Panc1 (cell line): ENCODE measurements around the gene SPRING1. TPM values are rescaled to one million over a fixed set of nuclear protein-coding genes. Genes with fewer than 3 reads are reported as not detected.

ENCODE experiments used
- ATAC-seq: fragments of 200-7000 bp; cut with Tn5 transposase; 2 replicates; pipeline ENCODE4 v1.9.1; 2020; ENCODE audit warnings: mild to moderate bottlenecking, moderate library complexity
- BruUV-seq: library from RNA; stranded (reverse); fragments of 400-500 nt; replicated peaks from 2 replicates; lab custom pipeline; 2021; lab: Mats Ljungman, UMichigan
- CTCF ChIA-PET: fragments of 300-600 bp; sonication (Branson Sonifier 250); formaldehyde crosslinking; loops from one replicate; lab custom pipeline; 2022; ENCODE audit warnings: antibody characterized with exemption; lab: Charles Lee
- POLR2A ChIA-PET: fragments of 300-600 bp; sonication (Branson Sonifier 250); formaldehyde crosslinking; loops from one replicate; lab custom pipeline; 2022; ENCODE audit warnings: antibody characterized with exemption; lab: Charles Lee
- DNase-seq: peaks from one replicate; pipeline ENCODE4 v3.0.0-alpha.2; 2010; ENCODE audit warnings: low read depth, low spot score
- H3K27ac ChIP-seq: 2 replicates; pipeline ENCODE4 v1.5.1; 2011; ENCODE audit warnings: mild to moderate bottlenecking, low read length, inconsistent platforms
- H3K27me3 ChIP-seq: fragments of 200-500 bp; sonication (Bioruptor generic); 2 replicates; pipeline ENCODE4 v1.6.0; 2014; ENCODE audit warnings: low read length, inconsistent platforms; ENCODE audit not compliant: control insufficient read depth, insufficient read depth
- H3K36me3 ChIP-seq: fragments of 200-500 bp; sonication (Bioruptor generic); 2 replicates; pipeline ENCODE4 v1.5.1; 2014; ENCODE audit warnings: inconsistent platforms, mild to moderate bottlenecking, low read length, moderate library complexity; ENCODE audit not compliant: control insufficient read depth, insufficient read depth
- H3K4me1 ChIP-seq: 2 replicates; pipeline ENCODE4 v1.5.1; 2011; ENCODE audit warnings: inconsistent platforms, mild to moderate bottlenecking, low read length, moderate library complexity; ENCODE audit not compliant: control insufficient read depth, insufficient read depth
- H3K4me3 ChIP-seq, 2 experiments: 2 replicates each; pipeline ENCODE4 v1.5.1; 2011 to 2012; ENCODE audit warnings: low read depth in 2 of 2, low read length in 2 of 2, mild to moderate bottlenecking in 2 of 2, inconsistent platforms in 1 of 2, moderate library complexity in 1 of 2
- H3K9me3 ChIP-seq: fragments of 200-500 bp; sonication (Bioruptor generic); 2 replicates; pipeline ENCODE4 v1.5.1; 2014; ENCODE audit warnings: low read depth, mild to moderate bottlenecking, inconsistent platforms, low read length, moderate library complexity; ENCODE audit not compliant: control insufficient read depth, insufficient read depth
- CTCF ChIP-seq: fragments of 450-650 bp; IDR thresholded peaks from 2 replicates; pipeline ENCODE4 v1.5.1; 2017; ENCODE audit warnings: mild to moderate bottlenecking
- POLR2AphosphoS5 ChIP-seq: IDR thresholded peaks from 2 replicates; pipeline ENCODE4 v1.6.1; 2012; ENCODE audit warnings: mild to moderate bottlenecking, low read depth, low read length, moderate library complexity
- SIN3A ChIP-seq: IDR thresholded peaks from 2 replicates; pipeline ENCODE4 v1.6.1; 2012; ENCODE audit warnings: low read depth, mild to moderate bottlenecking, low read length, moderate library complexity, borderline replicate concordance; ENCODE audit not compliant: insufficient read depth
- TCF7L2 ChIP-seq: IDR thresholded peaks from 2 replicates; pipeline ENCODE4 v1.6.1; 2011; ENCODE audit warnings: mild to moderate bottlenecking, low read depth, low read length, inconsistent platforms
- in situ Hi-C: cut with HindIII; loops from 2 replicates; pipeline ENCODE4 v1.10.0; 2016; ENCODE audit warnings: low sequenced_read_pairs, low pct_unique_long_range_greater_than_20kb
- intact Hi-C: fragments of 100-400 bp; cut with micrococcal nuclease; formaldehyde crosslinking; loops from one replicate; pipeline ENCODE4 v1.10.0; 2022; ENCODE audit not compliant: unreplicated experiment
- total RNA-seq: library from RNA; stranded (reverse); gene quantifications from one replicate; pipeline ENCODE4 v1.2.1, GENCODE V29; 2021; ENCODE audit not compliant: unreplicated experiment
- TF ChIP-seq, protein P1 (sequence below), 2 experiments: IDR thresholded peaks; 2 replicates each; pipeline ENCODE4 v1.6.1; 2011 to 2012; ENCODE audit warnings: low read depth in 2 of 2, control low read depth in 1 of 2, low read length in 1 of 2, mild to moderate bottlenecking in 1 of 2, moderate library complexity in 1 of 2; ENCODE audit not compliant: insufficient read depth in 1 of 2

The SPRING1 gene
- total RNA-seq, 1 experiment from 2014 or later: 71.1 TPM

GRCh38 chr12:116750298-116750697 is 12.4 kb upstream of the SPRING1 start:
- no TSS peak for BruUV-seq
- DNase-seq (no peak), ATAC-seq (no peak)
- ChIA-PET CTCF (no interaction called here), POLR2A (no interaction called here)
- in situ Hi-C loops: no loop called here
- TF ChIP-seq POLR2AphosphoS5 (no peak), TCF7L2 (no peak), CTCF (no peak), SIN3A (no peak)
- TF ChIP-seq, protein P1, sequence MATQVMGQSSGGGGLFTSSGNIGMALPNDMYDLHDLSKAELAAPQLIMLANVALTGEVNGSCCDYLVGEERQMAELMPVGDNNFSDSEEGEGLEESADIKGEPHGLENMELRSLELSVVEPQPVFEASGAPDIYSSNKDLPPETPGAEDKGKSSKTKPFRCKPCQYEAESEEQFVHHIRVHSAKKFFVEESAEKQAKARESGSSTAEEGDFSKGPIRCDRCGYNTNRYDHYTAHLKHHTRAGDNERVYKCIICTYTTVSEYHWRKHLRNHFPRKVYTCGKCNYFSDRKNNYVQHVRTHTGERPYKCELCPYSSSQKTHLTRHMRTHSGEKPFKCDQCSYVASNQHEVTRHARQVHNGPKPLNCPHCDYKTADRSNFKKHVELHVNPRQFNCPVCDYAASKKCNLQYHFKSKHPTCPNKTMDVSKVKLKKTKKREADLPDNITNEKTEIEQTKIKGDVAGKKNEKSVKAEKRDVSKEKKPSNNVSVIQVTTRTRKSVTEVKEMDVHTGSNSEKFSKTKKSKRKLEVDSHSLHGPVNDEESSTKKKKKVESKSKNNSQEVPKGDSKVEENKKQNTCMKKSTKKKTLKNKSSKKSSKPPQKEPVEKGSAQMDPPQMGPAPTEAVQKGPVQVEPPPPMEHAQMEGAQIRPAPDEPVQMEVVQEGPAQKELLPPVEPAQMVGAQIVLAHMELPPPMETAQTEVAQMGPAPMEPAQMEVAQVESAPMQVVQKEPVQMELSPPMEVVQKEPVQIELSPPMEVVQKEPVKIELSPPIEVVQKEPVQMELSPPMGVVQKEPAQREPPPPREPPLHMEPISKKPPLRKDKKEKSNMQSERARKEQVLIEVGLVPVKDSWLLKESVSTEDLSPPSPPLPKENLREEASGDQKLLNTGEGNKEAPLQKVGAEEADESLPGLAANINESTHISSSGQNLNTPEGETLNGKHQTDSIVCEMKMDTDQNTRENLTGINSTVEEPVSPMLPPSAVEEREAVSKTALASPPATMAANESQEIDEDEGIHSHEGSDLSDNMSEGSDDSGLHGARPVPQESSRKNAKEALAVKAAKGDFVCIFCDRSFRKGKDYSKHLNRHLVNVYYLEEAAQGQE (IDR thresholded peaks at IDR 0.05; ENCODE audit: insufficient read depth in 1 of 2, low read depth in 2 of 2, low read length in 1 of 2): no peak
- Histone ChIP-seq H3K27ac (no peak overlapping the region), H3K36me3 (no peaks in the 10 kb centered on the region), H3K9me3 (no peaks in the 10 kb centered on the region), H3K4me1 (no peaks in the 10 kb centered on the region), H3K4me3 (no peak overlapping the region), H3K27me3 (no peaks in the 10 kb centered on the region)
- intact Hi-C loops: no loop called here

DNA sequence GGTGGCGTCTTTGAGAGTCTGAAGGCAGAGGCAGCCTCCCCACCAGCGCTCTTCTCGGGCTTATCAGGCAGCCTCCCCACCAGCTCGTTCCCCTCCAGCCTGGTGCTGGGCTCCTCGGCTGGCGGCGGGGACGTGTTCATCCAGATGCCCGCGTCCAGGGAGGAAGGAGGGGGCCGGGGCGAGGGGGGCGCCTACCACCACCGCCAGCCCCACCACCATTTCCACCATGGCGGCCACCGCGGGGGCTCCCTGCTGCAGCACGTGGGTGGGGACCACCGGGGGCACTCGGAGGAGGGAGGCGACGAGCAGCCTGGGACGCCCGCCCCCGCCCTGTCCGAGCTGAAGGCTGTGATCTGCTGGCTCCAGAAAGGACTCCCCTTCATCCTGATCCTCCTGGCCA is 12.0 kb upstream of the SPRING1 start:
- ChIA-PET CTCF (no interaction called here), POLR2A (interaction anchor here (0.5 kb wide), 1 partner anchor 10 kb away, joined by 3 read pairs; no protein-coding TSS in a partner anchor)

More for the DNA sequence above, 12.0 kb upstream of the SPRING1 start:
- in situ Hi-C loops: no loop called here
- BruUV-seq: no TSS peak
- H3K36me3 ChIP-seq: no peaks in the 10 kb centered on the region
- H3K27ac ChIP-seq: no peak overlapping the region
- no peaks in the 10 kb centered on the region for H3K9me3 ChIP-seq
- H3K4me3 ChIP-seq: no peak overlapping the region
- DNase-seq: no peak
- intact Hi-C loops: no loop called here
- ATAC-seq: no peak
- no peaks in the 10 kb centered on the region for H3K4me1 ChIP-seq
- TF ChIP-seq POLR2AphosphoS5 (no peak), SIN3A (no peak), TCF7L2 (no peak), CTCF (no peak)
- TF ChIP-seq, protein P1 (IDR thresholded peaks at IDR 0.05; ENCODE audit: insufficient read depth in 1 of 2, low read depth in 2 of 2, low read length in 1 of 2): no peak
- H3K27me3 ChIP-seq: no peaks in the 10 kb centered on the region
